PC-3 (cell line): ENCODE results near the gene TACC2. TPM values are rescaled to one million over a fixed set of nuclear protein-coding genes. Genes with fewer than 3 reads are reported as not detected.

Experiments
- ATAC-seq: fragments of 200-7000 bp; cut with Tn5 transposase; 2 replicates; pipeline ENCODE4 v1.9.1; 2020; ENCODE audit warnings: mild to moderate bottlenecking, moderate library complexity
- BruUV-seq: library from RNA; stranded (reverse); fragments of 400-500 nt; replicated peaks from 2 replicates; lab custom pipeline; 2021; lab: Mats Ljungman, UMichigan
- CTCF ChIA-PET: fragments of 300-600 bp; sonication (Branson Sonifier 250); formaldehyde crosslinking; loops from one replicate; lab custom pipeline; 2022; ENCODE audit warnings: antibody characterized with exemption; lab: Charles Lee
- POLR2A ChIA-PET: fragments of 300-600 bp; sonication (Branson Sonifier 250); formaldehyde crosslinking; loops from one replicate; lab custom pipeline; 2022; ENCODE audit warnings: antibody characterized with exemption; ENCODE audit not compliant: unreplicated experiment; lab: Charles Lee
- DNase-seq: peaks from one replicate; pipeline ENCODE4 v3.0.0-alpha.2; 2015
- H2AFZ ChIP-seq: fragments of 300-600 bp; sonication (generic); 2 replicates; pipeline ENCODE4 v1.6.0; 2016; ENCODE audit warnings: antibody characterized with exemption, low read length
- H3F3A ChIP-seq: fragments of 300-600 bp; sonication (generic); one replicate; pipeline ENCODE4 v1.6.0; 2017; ENCODE audit warnings: antibody characterized with exemption, low read length, control low read depth, mild to moderate bottlenecking; ENCODE audit not compliant: unreplicated experiment
- H3K27ac ChIP-seq: fragments of 300-600 bp; sonication (generic); 2 replicates; pipeline ENCODE4 v1.5.1; 2016; ENCODE audit warnings: mild to moderate bottlenecking, low read length
- H3K27me3 ChIP-seq: fragments of 300-600 bp; sonication (generic); 2 replicates; pipeline ENCODE4 v1.6.1; 2016; ENCODE audit warnings: low read length, mixed read lengths
- H3K36me3 ChIP-seq: fragments of 300-600 bp; sonication (generic); 2 replicates; pipeline ENCODE4 v1.6.1; 2016; ENCODE audit warnings: low read depth, mixed run types, low read length, mixed read lengths
- H3K4me1 ChIP-seq: fragments of 300-600 bp; sonication (generic); 2 replicates; pipeline ENCODE4 v1.5.1; 2016; ENCODE audit warnings: low read length; ENCODE audit not compliant: insufficient read depth
- H3K4me2 ChIP-seq: fragments of 300-600 bp; sonication (generic); 2 replicates; pipeline ENCODE4 v1.6.0; 2016; ENCODE audit warnings: low read length
- H3K4me3 ChIP-seq: fragments of 300-600 bp; sonication (generic); 2 replicates; pipeline ENCODE4 v1.5.1; 2016; ENCODE audit warnings: mild to moderate bottlenecking, low read length, mixed read lengths
- H3K79me2 ChIP-seq: fragments of 300-600 bp; sonication (generic); 2 replicates; pipeline ENCODE4 v1.6.1; 2017; ENCODE audit warnings: low read length, mixed read lengths
- H3K9ac ChIP-seq: fragments of 300-600 bp; sonication (generic); 2 replicates; pipeline ENCODE4 v1.6.0; 2016; ENCODE audit warnings: mild to moderate bottlenecking, low read length
- H3K9me2 ChIP-seq: fragments of 300-600 bp; sonication (generic); replicated peaks from 2 replicates; pipeline ENCODE4 v1.6.1; 2016; ENCODE audit warnings: mixed run types, low read length, mixed read lengths
- H3K9me3 ChIP-seq: fragments of 300-600 bp; sonication (generic); 2 replicates; pipeline ENCODE4 v1.6.1; 2016; ENCODE audit warnings: low read length, mixed read lengths
- H4K20me1 ChIP-seq: fragments of 300-600 bp; sonication (generic); 2 replicates; pipeline ENCODE4 v1.6.1; 2016; ENCODE audit warnings: low read length, mixed read lengths
- CTCF ChIP-seq: fragments of 300-600 bp; sonication (generic); conservative IDR thresholded peaks from 2 replicates; pipeline ENCODE4 v1.5.1; 2017; ENCODE audit warnings: antibody characterized with exemption, low read depth, mild to moderate bottlenecking, low read length
- EZH2 ChIP-seq: fragments of 300-600 bp; sonication (generic); IDR thresholded peaks from one replicate; pipeline ENCODE4 v1.6.1; 2017; ENCODE audit warnings: antibody characterized with exemption, mild to moderate bottlenecking, low read length; ENCODE audit not compliant: unreplicated experiment
- EZH2phosphoT487 ChIP-seq: fragments of 300-600 bp; sonication (generic); IDR thresholded peaks from 2 replicates; pipeline ENCODE4 v1.6.1; 2018; ENCODE audit warnings: mild to moderate bottlenecking, antibody characterized with exemption, low read length, borderline replicate concordance
- intact Hi-C: fragments of 100-400 bp; cut with micrococcal nuclease; formaldehyde crosslinking; loops from 2 replicates; pipeline ENCODE4 v1.9.0; 2023
- total RNA-seq: library from RNA; depleted of rRNA; stranded (reverse); fragments of >200 nt; gene quantifications from 2 replicates; pipeline ENCODE4 v1.2.3, GENCODE V29; 2014

TACC2 gene
- total RNA-seq, 1 experiment from 2014 or later, result 31.7 TPM

- ATAC-seq (peak; percentile 30), DNase-seq (peak; percentile 67)
- CTCF ChIA-PET, result interaction anchor here (0.7 to 0.9 kb wide), 2 partner anchors 59 to 151 kb away, joined by 3 to 4 read pairs; no protein-coding TSS in a partner anchor
- POLR2A ChIA-PET, result no interaction called here
- Histone ChIP-seq H3K4me1 (peaks cover 42% of the 10 kb centered on the region), H3K9me3 (no peaks in the 10 kb centered on the region), H3K27ac (peak overlapping the region; percentile 92), H3K27me3 (no peaks in the 10 kb centered on the region), H3K9ac (peak overlapping the region; percentile 69), H3K79me2 (no peaks in the 10 kb centered on the region), H3F3A (no peaks in the 10 kb centered on the region), H3K4me3 (no peak overlapping the region), H3K36me3 (no peaks in the 10 kb centered on the region), H3K4me2 (no peak overlapping the region), H2AFZ (no peak overlapping the region), H4K20me1 (no peaks in the 10 kb centered on the region), H3K9me2 (no peaks in the 10 kb centered on the region)
- TF ChIP-seq EZH2 (no peak), EZH2phosphoT487 (no peak), CTCF (peak; percentile 80)
- BruUV-seq, result no TSS peak
- intact Hi-C loops, result loop anchor here (1.0 to 5.0 kb wide), 3 partner anchors 58 to 86 kb away; no protein-coding TSS in a partner anchor
Observed at GRCh38 chr10:122054048-122055025, 65.4 kb downstream of the TACC2 start.

DNA sequence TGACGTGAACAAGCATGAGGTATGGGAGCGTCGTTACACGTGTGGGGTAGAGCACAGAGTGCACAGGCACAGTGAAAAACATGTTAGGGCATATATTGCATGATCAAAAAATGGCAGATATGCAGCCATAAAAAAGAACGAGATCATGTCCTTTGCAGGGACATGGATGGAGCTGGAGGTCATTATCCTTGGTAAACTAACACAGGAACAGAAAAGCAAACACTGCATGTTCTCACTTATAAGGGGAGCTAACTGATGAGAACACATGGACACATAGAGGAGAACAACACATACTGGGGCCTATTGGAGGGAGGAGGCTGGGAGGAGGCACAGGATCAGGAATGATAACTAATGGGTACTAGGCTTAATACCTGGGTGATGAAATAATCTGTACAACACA, 66.3 kb downstream of the TACC2 start:
- Histone ChIP-seq H3K79me2 (no peaks in the 10 kb centered on the region), H3K27ac (0 out of 2 replicates have a peak overlapping the region, but pooled peaks have one; percentile 92), H3K9me3 (no peaks in the 10 kb centered on the region), H3K4me2 (no peak overlapping the region), H3K9ac (no peak overlapping the region), H4K20me1 (no peaks in the 10 kb centered on the region), H2AFZ (no peak overlapping the region), H3K9me2 (no peaks in the 10 kb centered on the region), H3K4me1 (peaks cover 48% of the 10 kb centered on the region), H3F3A (no peaks in the 10 kb centered on the region), H3K36me3 (no peaks in the 10 kb centered on the region), H3K4me3 (no peak overlapping the region), H3K27me3 (no peaks in the 10 kb centered on the region)
- TF ChIP-seq EZH2phosphoT487, result no peak
- no peak for TF ChIP-seq EZH2
- TF ChIP-seq CTCF, result no peak
- intact Hi-C loops, result loop anchor here (2.0 kb wide), 1 partner anchor 86 kb away; no protein-coding TSS in a partner anchor
- ATAC-seq (no peak), DNase-seq (no peak)
- POLR2A ChIA-PET, result no interaction called here
- no TSS peak for BruUV-seq
- CTCF ChIA-PET, result interaction anchor here (0.7 kb wide), 1 partner anchor 150 kb away, joined by 3 read pairs; no protein-coding TSS in a partner anchor
